Mucosa of rectum (tissue), 2 donors: ENCODE data around the gene GAK.

Source experiments
- H3K27ac ChIP-seq, 2 donors: one replicate each; pipeline ENCODE4 v1.7.0; 2013; ENCODE audit warnings: inconsistent platforms in 2 of 2, low read depth in 2 of 2, low read length in 2 of 2
- H3K27me3 ChIP-seq, 2 donors: one replicate each; pipeline ENCODE4 v1.7.0; 2013; ENCODE audit warnings: low read length in 2 of 2; ENCODE audit not compliant: control insufficient read depth in 2 of 2, insufficient read depth in 2 of 2
- H3K36me3 ChIP-seq, 2 donors: one replicate each; pipeline ENCODE4 v1.7.0; 2013; ENCODE audit warnings: low read length in 2 of 2; ENCODE audit not compliant: control insufficient read depth in 2 of 2, insufficient read depth in 2 of 2
- H3K4me1 ChIP-seq, 2 donors: one replicate each; pipeline ENCODE4 v1.7.0; 2013; ENCODE audit warnings: low read length in 2 of 2, mild to moderate bottlenecking in 1 of 2; ENCODE audit not compliant: control insufficient read depth in 2 of 2, insufficient read depth in 2 of 2
- H3K4me3 ChIP-seq, 2 donors: one replicate each; pipeline ENCODE4 v1.7.0; 2013; ENCODE audit warnings: low read length in 2 of 2
- H3K9ac ChIP-seq, 2 donors: one replicate each; pipeline ENCODE4 v1.7.0; 2013; ENCODE audit warnings: low read length in 2 of 2, low read depth in 1 of 2, mild to moderate bottlenecking in 1 of 2
- H3K9me3 ChIP-seq, 2 donors: one replicate each; pipeline ENCODE4 v1.7.0; 2013; ENCODE audit warnings: low read length in 2 of 2; ENCODE audit not compliant: control insufficient read depth in 2 of 2
- donor health status: healthy.
- donor health status: Normal muscosa, but diverticular disease.

Gene GAK

GRCh38 chr4:858831-859451, 73.2 kb downstream of the GAK start:
- Histone ChIP-seq H3K27me3 (no peaks in the 10 kb centered on the region), H3K9ac (no peak overlapping the region), H3K4me1 (no peaks in the 10 kb centered on the region), H3K9me3 (no peaks in the 10 kb centered on the region), H3K4me3 (no peak overlapping the region), H3K27ac (no peak overlapping the region), H3K36me3 (peaks cover 54 to 69% of the 10 kb centered on the region in 2 donors)

DNA sequence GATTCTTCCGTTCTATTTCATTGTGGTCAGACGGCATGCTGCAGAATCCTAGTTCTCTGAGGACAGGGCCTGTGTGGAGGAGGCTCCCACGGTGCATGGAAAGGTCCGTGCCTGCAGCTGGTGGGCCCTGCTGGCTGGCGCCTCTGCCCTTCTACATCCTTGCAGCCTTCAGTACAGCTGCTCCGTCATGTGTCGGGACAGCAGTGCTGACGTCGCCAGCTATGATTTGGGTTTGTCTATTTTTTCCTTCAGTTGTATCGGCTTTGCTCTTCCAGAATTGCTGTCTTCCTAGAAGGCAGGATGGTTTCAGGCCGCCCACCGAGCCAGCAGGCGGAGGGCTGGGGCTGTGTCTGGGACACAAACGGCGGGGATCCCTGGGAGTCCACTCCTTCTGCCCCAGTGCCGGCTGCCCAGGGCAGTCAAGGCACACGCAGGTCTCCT, 74.1 kb downstream of the GAK start:
- Histone ChIP-seq H3K9ac (no peak overlapping the region), H3K27me3 (no peaks in the 10 kb centered on the region), H3K4me3 (no peak overlapping the region), H3K9me3 (no peaks in the 10 kb centered on the region), H3K4me1 (no peaks in the 10 kb centered on the region), H3K36me3 (peaks cover 53 to 65% of the 10 kb centered on the region in 2 donors), H3K27ac (no peak overlapping the region)

GRCh38 chr4:857461-857860, 74.7 kb downstream of the GAK start:
- Histone ChIP-seq H3K4me1 (no peaks in the 10 kb centered on the region), H3K9me3 (no peaks in the 10 kb centered on the region), H3K36me3 (peaks cover 49 to 63% of the 10 kb centered on the region in 2 donors), H3K27me3 (no peaks in the 10 kb centered on the region), H3K4me3 (no peak overlapping the region), H3K27ac (no peak overlapping the region), H3K9ac (no peak overlapping the region)

- Histone ChIP-seq H3K9ac (no peak overlapping the region), H3K4me3 (no peak overlapping the region), H3K9me3 (no peaks in the 10 kb centered on the region), H3K27me3 (no peaks in the 10 kb centered on the region), H3K27ac (no peak overlapping the region), H3K4me1 (no peaks in the 10 kb centered on the region), H3K36me3 (peaks cover 47 to 62% of the 10 kb centered on the region in 2 donors)
These were observed 75.8 kb downstream of the GAK start for GRCh38 chr4:856225-856901.

DNA sequence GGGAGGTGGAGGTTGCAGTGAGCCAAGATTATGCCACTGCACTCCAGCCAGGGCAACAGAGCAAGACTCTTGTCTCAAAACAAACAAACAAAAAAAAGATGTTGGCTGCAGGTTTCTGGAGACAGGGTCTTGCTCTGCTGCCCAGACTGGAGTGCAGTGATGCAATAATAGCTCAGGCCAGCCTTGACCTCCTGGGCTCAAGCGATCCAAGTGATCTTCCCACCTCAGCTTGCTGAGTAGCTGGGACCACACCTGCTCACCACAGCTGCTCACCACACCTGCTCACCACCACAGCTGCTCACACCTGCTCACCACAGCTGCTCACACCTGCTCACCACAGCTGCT, 76.3 kb downstream of the GAK start:
- H3K9ac ChIP-seq = no peak overlapping the region
- H3K4me3 ChIP-seq = no peak overlapping the region
- H3K27me3 ChIP-seq = no peaks in the 10 kb centered on the region
- no peak overlapping the region for H3K27ac ChIP-seq
- H3K36me3 ChIP-seq = peaks cover 44 to 60% of the 10 kb centered on the region in 2 donors
- no peaks in the 10 kb centered on the region for H3K4me1 ChIP-seq
- H3K9me3 ChIP-seq = no peaks in the 10 kb centered on the region

- H3K4me3 ChIP-seq = no peak overlapping the region
- no peaks in the 10 kb centered on the region for H3K27me3 ChIP-seq
- no peaks in the 10 kb centered on the region for H3K9me3 ChIP-seq
- H3K27ac ChIP-seq = no peak overlapping the region
- H3K9ac ChIP-seq = no peak overlapping the region
- no peaks in the 10 kb centered on the region for H3K4me1 ChIP-seq
- H3K36me3 ChIP-seq = peaks cover 44 to 57% of the 10 kb centered on the region in 2 donors
These were observed 77.8 kb downstream of the GAK start for GRCh38 chr4:854356-854755.

DNA sequence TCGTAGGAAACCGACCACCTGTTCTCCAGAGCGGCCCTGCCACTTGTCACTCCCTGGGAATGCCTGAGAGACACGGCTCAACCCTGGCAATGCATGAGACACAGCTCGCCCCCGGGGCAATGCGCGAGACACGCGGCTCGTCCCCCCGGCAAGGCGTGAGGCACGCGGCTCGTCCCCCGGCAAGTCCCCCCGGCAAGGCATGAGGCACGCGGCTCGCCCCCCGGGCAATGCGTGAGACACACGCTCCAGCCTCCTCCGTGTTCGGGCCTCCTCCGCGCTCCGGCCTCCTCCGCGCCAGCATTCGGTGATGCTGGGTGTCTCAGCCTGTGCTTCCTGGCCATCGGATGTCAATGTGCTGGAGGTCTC, 78.7 kb downstream of the GAK start:
- no peaks in the 10 kb centered on the region for H3K4me1 ChIP-seq
- H3K9ac ChIP-seq = no peak overlapping the region
- H3K27ac ChIP-seq = no peak overlapping the region
- H3K36me3 ChIP-seq = peaks cover 39 to 50% of the 10 kb centered on the region in 2 donors
- no peaks in the 10 kb centered on the region for H3K27me3 ChIP-seq
- H3K9me3 ChIP-seq = no peaks in the 10 kb centered on the region
- no peak overlapping the region for H3K4me3 ChIP-seq

- H3K4me3 ChIP-seq = no peak overlapping the region
- no peak overlapping the region for H3K27ac ChIP-seq
- H3K9me3 ChIP-seq = no peaks in the 10 kb centered on the region
- H3K36me3 ChIP-seq = peaks cover 32 to 48% of the 10 kb centered on the region in 2 donors
- H3K4me1 ChIP-seq = no peaks in the 10 kb centered on the region
- no peak overlapping the region for H3K9ac ChIP-seq
- no peaks in the 10 kb centered on the region for H3K27me3 ChIP-seq
These were observed 80.2 kb downstream of the GAK start for GRCh38 chr4:851701-852430.

DNA sequence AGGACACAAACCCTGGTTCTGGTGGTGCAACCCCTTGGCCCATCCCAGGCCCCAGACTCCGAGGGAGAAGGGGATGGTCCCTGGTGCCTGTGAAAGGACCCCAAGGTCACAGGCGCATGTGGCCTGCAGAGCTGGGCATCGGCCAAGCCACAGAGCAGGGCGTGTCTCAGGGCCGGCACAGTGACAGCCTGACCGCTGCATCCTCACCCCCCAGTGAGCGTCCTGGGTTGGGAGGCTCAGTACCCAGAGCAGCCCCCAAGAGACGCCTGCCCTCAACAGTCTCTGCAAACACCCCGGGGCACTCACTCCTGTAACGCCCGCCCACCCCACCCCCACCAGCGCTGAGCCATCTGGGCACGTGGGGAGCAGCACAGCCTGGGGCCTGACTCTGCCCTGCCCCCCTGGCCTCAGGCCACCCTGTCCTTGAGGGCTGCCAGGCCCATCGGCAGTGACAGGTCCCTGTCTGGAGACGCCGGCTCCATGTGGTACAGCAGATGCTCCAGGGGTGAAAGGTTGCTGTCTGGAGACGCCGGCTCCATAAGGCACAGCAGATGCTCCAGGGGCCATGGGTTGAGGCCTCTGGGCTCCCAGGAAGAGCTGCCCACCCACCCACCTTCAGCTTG, 81.7 kb downstream of the GAK start:
- H3K27me3 ChIP-seq = no peaks in the 10 kb centered on the region
- no peak overlapping the region for H3K27ac ChIP-seq
- H3K36me3 ChIP-seq = peaks cover 29 to 40% of the 10 kb centered on the region in 2 donors
- H3K9ac ChIP-seq = no peak overlapping the region
- H3K4me3 ChIP-seq = no peak overlapping the region
- no peaks in the 10 kb centered on the region for H3K9me3 ChIP-seq
- no peaks in the 10 kb centered on the region for H3K4me1 ChIP-seq
